KMS-11 (cell line): ENCODE data around the gene KSR2.

Experiments used
- H2AFZ ChIP-seq: fragments of 200-600 bp; sonication (generic); 2 replicates; pipeline ENCODE4 v1.6.1; 2016; ENCODE audit warnings: antibody characterized with exemption, mixed run types, low read depth
- H3K27ac ChIP-seq: fragments of 200-600 bp; sonication (generic); 2 replicates; pipeline ENCODE4 v1.6.1; 2016; ENCODE audit warnings: mild to moderate bottlenecking, mixed run types
- H3K27me3 ChIP-seq: fragments of 200-600 bp; sonication (generic); 2 replicates; pipeline ENCODE4 v1.6.1; 2017; ENCODE audit warnings: mild to moderate bottlenecking, low read depth, mixed run types, moderate library complexity; ENCODE audit not compliant: insufficient read depth
- H3K36me3 ChIP-seq: fragments of 200-600 bp; sonication (generic); 2 replicates; pipeline ENCODE4 v1.6.1; 2017; ENCODE audit warnings: mild to moderate bottlenecking, mixed run types; ENCODE audit not compliant: insufficient read depth
- H3K4me1 ChIP-seq: fragments of 200-600 bp; sonication (generic); 2 replicates; pipeline ENCODE4 v1.6.1; 2016; ENCODE audit warnings: mild to moderate bottlenecking, low read depth, mixed run types; ENCODE audit not compliant: poor library complexity, severe bottlenecking
- H3K4me2 ChIP-seq: fragments of 200-600 bp; sonication (generic); 2 replicates; pipeline ENCODE4 v1.7.0; 2016; ENCODE audit warnings: mild to moderate bottlenecking, mixed run types
- H3K4me3 ChIP-seq: fragments of 200-600 bp; sonication (generic); IDR thresholded peaks from 2 replicates; pipeline ENCODE4 v1.6.1; 2017; ENCODE audit warnings: low read depth, low read length, mixed read lengths; ENCODE audit not compliant: insufficient read depth
- H3K79me2 ChIP-seq: fragments of 200-600 bp; sonication (generic); 2 replicates; pipeline ENCODE4 v1.6.1; 2016; ENCODE audit warnings: low read depth, mixed run types; ENCODE audit not compliant: insufficient read depth
- H3K9ac ChIP-seq: fragments of 200-600 bp; sonication (generic); 2 replicates; pipeline ENCODE4 v1.6.1; 2016; ENCODE audit warnings: mild to moderate bottlenecking, mixed run types
- H4K20me1 ChIP-seq: fragments of 200-600 bp; sonication (generic); 2 replicates; pipeline ENCODE4 v1.6.1; 2016; ENCODE audit warnings: mild to moderate bottlenecking, mixed run types; ENCODE audit not compliant: insufficient read depth
- CTCF ChIP-seq: fragments of 200-600 bp; sonication (generic); conservative IDR thresholded peaks from 2 replicates; pipeline ENCODE4 v1.6.1; 2017; ENCODE audit warnings: low read depth, mild to moderate bottlenecking, antibody characterized with exemption, low read length, moderate library complexity, mixed read lengths

Gene KSR2

DNA sequence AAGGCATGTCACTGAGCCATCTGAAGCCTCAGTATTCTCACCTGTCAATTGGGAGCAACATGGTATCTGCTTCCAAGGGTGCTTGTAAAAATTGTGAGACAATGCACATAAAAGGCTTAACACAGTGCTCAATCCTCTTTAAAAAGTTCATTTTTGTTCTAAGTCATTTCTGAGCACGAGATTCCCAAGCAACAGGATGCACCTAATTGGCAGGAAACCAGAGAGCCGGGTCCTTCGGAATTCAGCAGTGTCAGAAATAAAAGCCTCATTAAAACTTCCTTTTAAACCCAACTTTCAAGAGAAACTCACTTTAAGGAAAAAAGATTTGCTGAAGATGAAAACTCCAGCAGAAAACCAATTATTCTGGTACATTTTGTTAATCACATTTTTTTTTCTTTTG is 494.9 kb downstream of the KSR2 start:
- H4K20me1 ChIP-seq: no peaks in the 10 kb centered on the region
- H3K4me1 ChIP-seq: no peaks in the 10 kb centered on the region
- no peaks in the 10 kb centered on the region for H3K79me2 ChIP-seq
- no peak for TF ChIP-seq CTCF
- no peak overlapping the region for H3K4me3 ChIP-seq
- no peak overlapping the region for H3K4me2 ChIP-seq
- H3K27me3 ChIP-seq: no peaks in the 10 kb centered on the region
- H3K27ac ChIP-seq: no peak overlapping the region
- H3K9ac ChIP-seq: no peak overlapping the region
- no peak overlapping the region for H2AFZ ChIP-seq
- H3K36me3 ChIP-seq: no peaks in the 10 kb centered on the region

GRCh38 chr12:117472983-117473382 is 495.8 kb downstream of the KSR2 start:
- Histone ChIP-seq H3K9ac (no peak overlapping the region), H3K27me3 (no peaks in the 10 kb centered on the region), H2AFZ (no peak overlapping the region), H3K4me2 (no peak overlapping the region), H3K79me2 (no peaks in the 10 kb centered on the region), H3K4me1 (no peaks in the 10 kb centered on the region), H3K4me3 (no peak overlapping the region), H4K20me1 (no peaks in the 10 kb centered on the region), H3K36me3 (no peaks in the 10 kb centered on the region), H3K27ac (no peak overlapping the region)
- peak; percentile 44; the same call in 1 of the 2 replicates for TF ChIP-seq CTCF

GRCh38 chr12:117470804-117471203 is 498.0 kb downstream of the KSR2 start:
- Histone ChIP-seq H3K36me3 (no peaks in the 10 kb centered on the region), H4K20me1 (no peaks in the 10 kb centered on the region), H3K4me1 (no peaks in the 10 kb centered on the region), H3K4me3 (no peak overlapping the region), H3K9ac (no peak overlapping the region), H3K4me2 (no peak overlapping the region), H3K79me2 (no peaks in the 10 kb centered on the region), H3K27ac (no peak overlapping the region), H2AFZ (no peak overlapping the region), H3K27me3 (no peaks in the 10 kb centered on the region)
- TF ChIP-seq CTCF: peak; percentile 67

- Histone ChIP-seq H4K20me1 (no peaks in the 10 kb centered on the region), H3K27me3 (no peaks in the 10 kb centered on the region), H3K4me2 (no peak overlapping the region), H3K4me1 (no peaks in the 10 kb centered on the region), H3K27ac (no peak overlapping the region), H3K79me2 (no peaks in the 10 kb centered on the region), H3K4me3 (no peak overlapping the region), H3K9ac (no peak overlapping the region), H2AFZ (no peak overlapping the region), H3K36me3 (no peaks in the 10 kb centered on the region)
- TF ChIP-seq CTCF: no peak
Observed at GRCh38 chr12:117469883-117470483, 498.8 kb downstream of the KSR2 start.
